Measurements from ENCODE around the gene PCDHB5. TPM values are rescaled to one million over a fixed set of nuclear protein-coding genes. Genes with fewer than 3 reads are reported as not detected.
A peak's percentile ranks its signal among the peaks of the same experiment; 100 is the strongest.
"Not testable (repeated sequence)": the region's sequence is repeated elsewhere in the genome, so short reads cannot be mapped to it uniquely, and the experiment has no call there.

Gene PCDHB5
- total and polyA plus RNA-seq, 4 donors, result 0.65 to 8.1 (median 3.3) TPM

- no peak within 1 kb of the TSS for H3K27ac ChIP-seq (ENCODE audit: low read depth in 1 of 2, low read length in 1 of 2)
- peak; percentile 47 for ATAC-seq (ENCODE audit: insufficient read depth, low FRiP score)
- H3K36me3 ChIP-seq (ENCODE audit: control insufficient read depth in 4 of 4, insufficient read depth in 4 of 4, low read length in 4 of 4), result peaks cover 0 to 3% (median 0%) of the 10 kb centered on the region in 4 donors
- 14 to 17% methylated on average over 13 of the region's 13 CpGs for WGBS, 2 donors
- peaks cover 0 to 4% (median 3%) of the 10 kb centered on the region in 3 donors for H3K27me3 ChIP-seq (ENCODE audit: control insufficient read depth in 3 of 3, insufficient read depth in 3 of 3, low read length in 2 of 3)
- peak within 1 kb of the TSS; percentile 13 for H3K4me3 ChIP-seq
- H3K9me3 ChIP-seq (ENCODE audit: control insufficient read depth in 4 of 4, insufficient read depth in 3 of 4, low read length in 3 of 4), result peaks cover 9 to 39% (median 17%) of the 10 kb centered on the region in 4 donors
- H3K4me1 ChIP-seq (ENCODE audit: control insufficient read depth in 5 of 5, insufficient read depth in 5 of 5, low read length in 5 of 5), result peaks cover 0 to 1% (median 0%) of the 10 kb centered on the region in 5 donors
- H3K9ac ChIP-seq (ENCODE audit: insufficient read depth in 1 of 2, low read length in 2 of 2), result peak within 1 kb of the TSS in 1 of 2 donors; percentile 78
- TF ChIP-seq CTCF (IDR thresholded peaks at IDR 0.05; ENCODE audit: control extremely low read depth, extremely low read depth), result no peak
- DNase-seq, result peak; percentile 63 to 78 (median 65)
Observed at GRCh38 chr5:141182248-141182647, 47.2 kb downstream of the PCDHB5 start, which contains the start of gene PCDHB16. Gene PCDHB16, plus strand, starts transcription at chr5:141182387. Its CDS starts 173 bp downstream, at chr5:141182560.

GRCh38 chr5:141184117-141184855, 49.3 kb downstream of the PCDHB5 start:
- peaks cover 5 to 36% (median 14%) of the 10 kb centered on the region in 4 donors for H3K9me3 ChIP-seq (ENCODE audit: control insufficient read depth in 4 of 4, insufficient read depth in 3 of 4, low read length in 3 of 4)
- not testable (repeated sequence) for H3K4me3 ChIP-seq

GRCh38 chr5:141186897-141187512, 52.0 kb downstream of the PCDHB5 start, which contains the start of gene PCDHB9:
Gene PCDHB9, plus strand, starts transcription at chr5:141187161. Its CDS starts 158 bp downstream, at chr5:141187319.
- WGBS, 2 donors, result 16% methylated on average over 9 of the region's 9 CpGs
- Histone ChIP-seq H3K36me3 (ENCODE audit: control insufficient read depth in 4 of 4, insufficient read depth in 4 of 4, low read length in 4 of 4) (peaks cover 0 to 3% (median 0%) of the 10 kb centered on the region in 4 donors), H3K9me3 (ENCODE audit: control insufficient read depth in 4 of 4, insufficient read depth in 3 of 4, low read length in 3 of 4) (peaks cover 5 to 31% (median 16%) of the 10 kb centered on the region in 4 donors), H3K27me3 (ENCODE audit: control insufficient read depth in 3 of 3, insufficient read depth in 3 of 3, low read length in 2 of 3) (no peaks in the 10 kb centered on the region), H3K27ac (ENCODE audit: low read depth in 1 of 2, low read length in 1 of 2) (no peak within 1 kb of the TSS), H3K9ac (ENCODE audit: insufficient read depth in 1 of 2, low read length in 2 of 2) (no peak within 1 kb of the TSS), H3K4me3 (no peak within 1 kb of the TSS), H3K4me1 (ENCODE audit: control insufficient read depth in 5 of 5, insufficient read depth in 5 of 5, low read length in 5 of 5) (peaks cover 0 to 1% (median 0%) of the 10 kb centered on the region in 5 donors)
- no peak for TF ChIP-seq CTCF (IDR thresholded peaks at IDR 0.05; ENCODE audit: control extremely low read depth, extremely low read depth)
- ATAC-seq (ENCODE audit: insufficient read depth, low FRiP score) (no peak), DNase-seq (peak in 2 of 3 donors; percentile 34 to 50)

More at GRCh38 chr5:141184117-141184855, 49.3 kb downstream of the PCDHB5 start:
- not testable (repeated sequence) for DNase-seq; ATAC-seq (ENCODE audit: insufficient read depth, low FRiP score); H3K4me1 ChIP-seq (ENCODE audit: control insufficient read depth in 5 of 5, insufficient read depth in 5 of 5, low read length in 5 of 5); H3K9ac ChIP-seq (ENCODE audit: insufficient read depth in 1 of 2, low read length in 2 of 2); H3K27ac ChIP-seq (ENCODE audit: low read depth in 1 of 2, low read length in 1 of 2); H3K36me3 ChIP-seq (ENCODE audit: control insufficient read depth in 4 of 4, insufficient read depth in 4 of 4, low read length in 4 of 4); H3K27me3 ChIP-seq (ENCODE audit: control insufficient read depth in 3 of 3, insufficient read depth in 3 of 3, low read length in 2 of 3)
- 29 to 39% methylated on average over 31 to 56 of the region's 69 CpGs for WGBS, 2 donors

Other genes starting within 250 kb of the PCDHB5 start
- gene PCDHAC1, start 208.9 kb upstream of the PCDHB5 start, total RNA-seq, result 10 to 100 TPM in 1 of 2 donors, under 1 TPM in 1; 0.88 to 10.0 TPM
- 1 to 10 TPM in 1 of 2 donors, under 1 TPM in 1; 0.41 to 1.0 TPM for gene PCDHAC1, start 208.9 kb upstream of the PCDHB5 start, polyA plus RNA-seq
- gene PCDHAC2, start 168.7 kb upstream of the PCDHB5 start, total RNA-seq, result 10 to 100 TPM in 1 of 2 donors, 1 to 10 TPM in 1; 5.2 to 13.8 TPM
- gene PCDHAC2, start 168.7 kb upstream of the PCDHB5 start, polyA plus RNA-seq, result 1 to 10 TPM; 1.3 to 1.6 TPM
- gene PCDHB1, start 83.8 kb upstream of the PCDHB5 start, total RNA-seq, result under 1 TPM; 0.11 to 0.28 TPM
- under 1 TPM; 0.01 to 0.04 TPM for gene PCDHB1, start 83.8 kb upstream of the PCDHB5 start, polyA plus RNA-seq
- 1 to 10 TPM; 4.4 to 6.8 TPM for gene PCDHB2, start 40.6 kb upstream of the PCDHB5 start, total RNA-seq
- gene PCDHB2, start 40.6 kb upstream of the PCDHB5 start, polyA plus RNA-seq, result 1 to 10 TPM in 1 of 2 donors, under 1 TPM in 1; 0.61 to 1.1 TPM
- 1 to 10 TPM; 3.0 to 7.8 TPM for gene PCDHB3, start 34.7 kb upstream of the PCDHB5 start, total RNA-seq
- under 1 TPM; 0.33 to 0.84 TPM for gene PCDHB3, start 34.7 kb upstream of the PCDHB5 start, polyA plus RNA-seq
- 1 to 10 TPM; 3.3 to 3.4 TPM for gene PCDHB4, start 13.4 kb upstream of the PCDHB5 start, total RNA-seq
- 1 to 10 TPM in 1 of 2 donors, under 1 TPM in 1; 0.73 to 1.4 TPM for gene PCDHB4, start 13.4 kb upstream of the PCDHB5 start, polyA plus RNA-seq
- 1 to 10 TPM; 1.1 to 1.7 TPM for gene PCDHB6, start 14.9 kb downstream of the PCDHB5 start, total RNA-seq
- gene PCDHB6, start 14.9 kb downstream of the PCDHB5 start, polyA plus RNA-seq, result under 1 TPM; 0.16 to 0.24 TPM
- gene PCDHB7, start 37.4 kb downstream of the PCDHB5 start, total RNA-seq, result 1 to 10 TPM; 2.8 to 4.7 TPM
- gene PCDHB7, start 37.4 kb downstream of the PCDHB5 start, polyA plus RNA-seq, result under 1 TPM; 0.31 to 0.87 TPM
- gene PCDHB8, start 42.6 kb downstream of the PCDHB5 start, total RNA-seq, result 1 to 10 TPM; 2.1 to 3.5 TPM
- under 1 TPM; 0.04 to 0.52 TPM for gene PCDHB8, start 42.6 kb downstream of the PCDHB5 start, polyA plus RNA-seq
- gene PCDHB16, start 47.2 kb downstream of the PCDHB5 start, total RNA-seq, result 1 to 10 TPM; 3.6 to 9.2 TPM
- gene PCDHB16, start 47.2 kb downstream of the PCDHB5 start, polyA plus RNA-seq, result 1 to 10 TPM in 1 of 2 donors, under 1 TPM in 1; 0.87 to 1.0 TPM
- gene PCDHB9, start 52.0 kb downstream of the PCDHB5 start, total RNA-seq, result 1 to 10 TPM; 1.8 to 3.1 TPM
- under 1 TPM; 0.37 to 0.38 TPM for gene PCDHB9, start 52.0 kb downstream of the PCDHB5 start, polyA plus RNA-seq
- gene PCDHB10, start 57.1 kb downstream of the PCDHB5 start, total RNA-seq, result 1 to 10 TPM; 1.9 to 6.3 TPM
- gene PCDHB10, start 57.1 kb downstream of the PCDHB5 start, polyA plus RNA-seq, result under 1 TPM; 0.53 to 0.63 TPM
- 1 to 10 TPM; 2.2 to 9.6 TPM for gene PCDHB11, start 64.4 kb downstream of the PCDHB5 start, total RNA-seq
- gene PCDHB11, start 64.4 kb downstream of the PCDHB5 start, polyA plus RNA-seq, result under 1 TPM; 0.44 to 0.53 TPM
- gene PCDHB12, start 73.5 kb downstream of the PCDHB5 start, total RNA-seq, result 10 to 100 TPM in 1 of 2 donors, 1 to 10 TPM in 1; 2.8 to 10.1 TPM
- under 1 TPM; 0.47 to 0.71 TPM for gene PCDHB12, start 73.5 kb downstream of the PCDHB5 start, polyA plus RNA-seq
- gene PCDHB13, start 78.7 kb downstream of the PCDHB5 start, total RNA-seq, result 1 to 10 TPM; 3.3 to 7.7 TPM
- gene PCDHB13, start 78.7 kb downstream of the PCDHB5 start, polyA plus RNA-seq, result under 1 TPM; 0.58 to 0.59 TPM
- gene PCDHB14, start 88.1 kb downstream of the PCDHB5 start, total RNA-seq, result 10 to 100 TPM in 1 of 2 donors, 1 to 10 TPM in 1; 2.8 to 10.6 TPM
- 1 to 10 TPM in 1 of 2 donors, under 1 TPM in 1; 0.67 to 1.2 TPM for gene PCDHB14, start 88.1 kb downstream of the PCDHB5 start, polyA plus RNA-seq
- 1 to 10 TPM; 3.2 to 8.0 TPM for gene PCDHB15, start 110.2 kb downstream of the PCDHB5 start, total RNA-seq
- 1 to 10 TPM; 1.4 to 1.8 TPM for gene PCDHB15, start 110.2 kb downstream of the PCDHB5 start, polyA plus RNA-seq
- under 1 TPM; 0.17 to 0.83 TPM for gene SLC25A2, start 168.8 kb downstream of the PCDHB5 start, total RNA-seq
- under 1 TPM; 0.05 to 0.22 TPM for gene SLC25A2, start 168.8 kb downstream of the PCDHB5 start, polyA plus RNA-seq
- 10 to 100 TPM; 51.4 to 97.1 TPM for gene TAF7, start 185.6 kb downstream of the PCDHB5 start, total RNA-seq
- gene TAF7, start 185.6 kb downstream of the PCDHB5 start, polyA plus RNA-seq, result 10 to 100 TPM; 29.9 to 76.2 TPM
- gene PCDHGA1, start 195.3 kb downstream of the PCDHB5 start, total RNA-seq, result under 1 TPM; 0.57 to 0.71 TPM
- under 1 TPM; 0.15 to 0.16 TPM for gene PCDHGA1, start 195.3 kb downstream of the PCDHB5 start, polyA plus RNA-seq
- gene PCDHGA2, start 203.6 kb downstream of the PCDHB5 start, total RNA-seq, result 1 to 10 TPM; 5.5 to 7.7 TPM
- gene PCDHGA2, start 203.6 kb downstream of the PCDHB5 start, polyA plus RNA-seq, result 1 to 10 TPM in 1 of 2 donors, under 1 TPM in 1; 0.39 to 1.1 TPM
- 1 to 10 TPM; 2.1 to 5.1 TPM for gene PCDHGA3, start 208.6 kb downstream of the PCDHB5 start, total RNA-seq
- under 1 TPM; 0.26 to 0.45 TPM for gene PCDHGA3, start 208.6 kb downstream of the PCDHB5 start, polyA plus RNA-seq
- gene PCDHGB1, start 214.9 kb downstream of the PCDHB5 start, total RNA-seq, result 1 to 10 TPM; 2.4 to 8.4 TPM
- gene PCDHGB1, start 214.9 kb downstream of the PCDHB5 start, polyA plus RNA-seq, result under 1 TPM; 0.17 to 0.20 TPM
- 1 to 10 TPM; 4.6 to 7.0 TPM for gene PCDHGA4, start 219.8 kb downstream of the PCDHB5 start, total RNA-seq
- under 1 TPM; 0.35 to 0.48 TPM for gene PCDHGA4, start 219.8 kb downstream of the PCDHB5 start, polyA plus RNA-seq
- 10 to 100 TPM in 1 of 2 donors, 1 to 10 TPM in 1; 4.6 to 10.1 TPM for gene PCDHGB2, start 224.8 kb downstream of the PCDHB5 start, total RNA-seq
- gene PCDHGB2, start 224.8 kb downstream of the PCDHB5 start, polyA plus RNA-seq, result under 1 TPM; 0.28 to 0.48 TPM
- 1 to 10 TPM; 2.9 to 9.3 TPM for gene PCDHGA5, start 229.0 kb downstream of the PCDHB5 start, total RNA-seq
- under 1 TPM; 0.31 to 0.32 TPM for gene PCDHGA5, start 229.0 kb downstream of the PCDHB5 start, polyA plus RNA-seq
- gene PCDHGB3, start 235.0 kb downstream of the PCDHB5 start, total RNA-seq, result 1 to 10 TPM; 3.2 to 7.9 TPM
- gene PCDHGB3, start 235.0 kb downstream of the PCDHB5 start, polyA plus RNA-seq, result under 1 TPM; 0.18 to 0.24 TPM
- gene PCDHGA6, start 238.7 kb downstream of the PCDHB5 start, total RNA-seq, result 1 to 10 TPM; 4.9 to 8.5 TPM
- gene PCDHGA6, start 238.7 kb downstream of the PCDHB5 start, polyA plus RNA-seq, result under 1 TPM; 0.59 to 0.96 TPM
- gene PCDHGA7, start 247.5 kb downstream of the PCDHB5 start, total RNA-seq, result 1 to 10 TPM; 2.9 to 6.3 TPM
- gene PCDHGA7, start 247.5 kb downstream of the PCDHB5 start, polyA plus RNA-seq, result under 1 TPM; 0.23 to 0.30 TPM

Data from lung (tissue), 12 donors.